Nucleus accumbens (tissue), 56 donors: ENCODE results near the gene CIAO3.

Experiments used
- DNase-seq, 56 donors: peaks; one replicate each; lab custom pipeline; 2025; lab: John Stamatoyannopoulos, UW

CIAO3 gene

DNA sequence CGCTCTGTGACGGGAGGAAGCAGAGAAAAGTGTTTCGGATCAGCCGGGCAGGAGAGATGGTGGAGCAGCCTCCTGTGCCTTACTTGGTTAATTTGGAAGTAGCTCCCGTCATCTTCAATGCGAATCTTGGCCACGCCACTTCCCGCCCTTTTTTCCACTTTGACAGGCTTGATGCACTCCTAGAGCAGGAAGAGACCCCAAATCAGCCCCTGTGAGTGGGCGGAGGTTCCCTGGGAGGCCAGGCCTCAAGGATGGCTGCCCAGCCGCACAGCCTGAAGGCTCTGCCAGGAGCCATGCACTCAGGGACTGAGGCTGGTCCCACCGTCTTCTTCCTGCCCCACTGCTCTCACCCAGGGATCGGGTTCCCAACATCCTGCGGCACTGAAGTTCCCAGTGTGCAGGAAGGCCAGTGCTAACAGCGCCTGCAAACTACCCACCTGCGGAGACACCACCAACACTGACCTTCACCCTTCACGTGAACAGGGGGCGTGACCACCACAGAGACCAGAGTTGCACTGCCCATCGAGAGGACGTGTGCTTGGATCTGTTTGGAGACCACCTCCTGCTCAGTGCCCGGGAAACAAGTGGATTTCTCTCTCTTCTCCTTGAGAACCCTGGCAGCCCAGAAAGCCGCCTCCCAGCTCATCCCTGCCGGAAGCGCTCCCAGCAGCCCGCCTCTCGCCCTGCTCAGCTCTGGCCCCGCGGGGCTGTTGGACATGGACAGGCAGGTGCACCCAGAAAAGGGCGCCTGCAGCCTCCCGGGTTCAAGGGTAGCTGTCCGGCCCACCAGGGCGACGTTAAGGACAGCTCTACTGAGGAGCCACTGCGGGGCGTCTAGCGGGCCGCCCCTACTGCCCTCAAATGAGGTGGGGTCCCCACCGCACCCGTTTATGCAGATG lies 988 bp downstream of the CIAO3 start:
- no peak for DNase-seq

DNA sequence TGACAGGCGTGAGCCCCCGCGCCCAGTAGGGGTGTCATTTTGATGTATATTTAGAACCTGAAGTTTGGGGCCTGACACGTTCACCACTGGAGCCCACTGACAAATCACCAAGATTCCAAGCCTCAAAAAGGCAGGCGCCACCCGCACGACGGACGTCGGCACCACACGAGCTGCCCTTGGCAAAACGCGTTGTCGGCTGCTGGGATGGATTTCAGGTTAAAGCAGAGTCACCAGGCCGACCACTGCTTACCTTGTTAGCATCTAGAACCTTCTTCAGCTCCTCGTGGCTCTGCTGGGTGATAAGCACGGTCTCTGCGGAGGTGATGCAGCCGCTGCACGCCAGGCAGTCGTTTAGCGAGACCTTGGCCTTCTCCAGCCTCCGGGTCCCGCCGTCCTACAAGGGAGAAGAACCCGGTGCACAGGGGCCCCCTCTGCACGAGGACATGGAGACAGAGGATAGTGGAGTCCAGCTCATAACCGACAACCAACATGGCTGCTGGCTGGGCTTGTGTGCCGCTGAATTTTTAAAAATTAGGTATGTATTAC lies 3.8 kb downstream of the CIAO3 start:
- no peak for DNase-seq

DNA sequence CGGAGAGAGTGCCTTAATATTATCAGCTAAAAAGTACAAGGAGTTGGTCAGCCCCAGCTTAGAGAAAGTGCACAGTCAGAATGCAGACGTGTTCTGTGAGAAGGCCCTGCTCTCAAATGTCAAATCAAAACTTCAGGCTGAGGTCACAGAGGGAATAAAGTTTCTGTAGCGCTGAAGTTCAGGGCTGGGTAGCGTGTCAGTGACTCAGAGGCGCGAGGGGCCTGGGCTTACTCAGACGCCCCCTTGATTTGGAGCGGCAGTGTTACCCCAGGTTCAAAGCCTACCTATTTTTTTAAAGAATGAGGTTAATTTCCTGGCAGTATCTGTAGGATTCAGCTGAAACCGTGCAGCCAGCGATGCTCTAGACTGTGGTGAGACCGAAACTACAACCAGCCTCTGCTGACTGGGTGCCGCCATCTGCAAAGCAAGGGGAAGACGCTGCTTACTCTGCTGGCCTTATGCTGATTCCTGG lies 4.8 kb downstream of the CIAO3 start:
- peak in 2 of 56 donors; percentile 20 to 22 for DNase-seq

DNA sequence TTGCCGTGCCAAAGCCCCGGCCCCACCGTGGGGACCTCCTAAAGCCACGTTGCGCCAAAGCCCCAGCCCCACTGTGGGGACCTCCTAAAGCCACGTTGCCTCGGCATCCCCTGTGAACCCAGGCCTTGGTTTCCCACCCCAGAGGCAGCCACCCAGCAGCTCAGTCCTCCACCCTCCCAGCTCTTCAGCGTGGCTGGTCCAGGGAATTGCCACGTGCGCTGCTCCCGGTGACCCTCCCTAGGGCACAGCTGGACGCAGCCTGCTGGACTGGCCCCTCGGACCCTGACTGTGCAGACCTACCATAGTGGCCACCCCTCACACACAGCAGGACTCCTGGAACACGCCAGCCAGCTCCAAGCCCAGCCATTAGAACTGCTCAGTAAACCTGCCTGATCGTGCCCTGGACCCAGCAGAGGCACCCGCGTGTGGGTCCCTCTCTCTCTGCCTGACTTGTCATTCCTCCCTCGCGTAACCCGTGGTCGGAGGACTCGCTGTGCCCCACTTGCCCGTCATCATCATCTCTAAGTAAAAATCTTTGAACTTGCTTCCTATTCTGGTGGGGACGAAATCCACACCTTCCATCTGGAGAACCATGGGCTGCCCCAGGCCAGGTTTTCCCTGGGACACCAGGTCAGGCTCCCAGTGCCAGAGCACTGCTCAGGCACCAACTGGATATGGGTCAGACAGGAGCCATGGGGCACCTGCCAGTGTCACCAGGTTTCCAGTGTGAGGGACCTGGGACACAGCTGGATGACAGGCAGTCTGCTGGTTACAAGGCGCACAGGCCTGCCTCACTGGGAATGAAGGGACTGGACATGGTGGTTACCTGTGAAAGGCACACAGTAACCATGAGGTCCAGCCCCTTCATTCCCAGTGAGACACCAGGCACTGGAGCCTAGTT lies 5.6 kb downstream of the CIAO3 start:
- no peak for DNase-seq

DNA sequence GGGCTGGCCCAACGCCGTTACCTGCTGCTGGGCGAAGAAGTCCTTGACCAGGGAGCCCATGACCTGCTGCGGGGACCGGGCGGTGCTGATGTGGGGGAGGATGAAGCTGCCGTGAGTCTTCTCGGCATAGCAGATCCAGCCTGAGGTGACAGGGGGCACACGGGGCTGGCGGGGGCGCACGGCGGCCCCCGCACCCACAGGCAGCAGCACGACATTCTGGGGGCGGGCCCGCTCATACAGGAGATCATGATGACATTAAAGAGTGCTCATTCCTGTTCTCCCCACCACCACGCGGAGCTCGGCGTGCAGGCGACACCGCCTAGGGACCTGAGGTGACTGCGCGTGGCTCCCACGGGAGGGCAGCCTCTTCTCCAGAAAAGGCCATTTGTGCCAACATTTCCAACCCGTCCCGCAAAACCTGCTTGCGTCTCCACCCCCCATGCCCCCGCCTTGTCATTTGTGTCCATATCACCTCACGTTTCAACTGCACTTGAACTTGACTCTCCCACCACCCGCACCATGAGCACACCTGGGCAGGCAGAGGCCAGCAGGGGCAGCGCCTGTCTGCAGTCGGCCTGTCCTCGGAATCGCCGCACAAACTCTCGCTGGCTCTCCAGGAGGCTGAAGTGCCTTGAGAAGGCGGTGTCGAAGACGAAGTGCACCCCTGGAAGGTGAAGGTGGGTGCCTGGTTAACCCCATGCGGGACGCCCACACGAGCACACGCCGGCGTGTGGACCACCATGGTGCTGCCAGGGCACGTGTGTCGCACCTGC lies 6.4 kb downstream of the CIAO3 start:
- peak in 31 of 56 donors; percentile 16 to 87 (median 59) for DNase-seq

DNA sequence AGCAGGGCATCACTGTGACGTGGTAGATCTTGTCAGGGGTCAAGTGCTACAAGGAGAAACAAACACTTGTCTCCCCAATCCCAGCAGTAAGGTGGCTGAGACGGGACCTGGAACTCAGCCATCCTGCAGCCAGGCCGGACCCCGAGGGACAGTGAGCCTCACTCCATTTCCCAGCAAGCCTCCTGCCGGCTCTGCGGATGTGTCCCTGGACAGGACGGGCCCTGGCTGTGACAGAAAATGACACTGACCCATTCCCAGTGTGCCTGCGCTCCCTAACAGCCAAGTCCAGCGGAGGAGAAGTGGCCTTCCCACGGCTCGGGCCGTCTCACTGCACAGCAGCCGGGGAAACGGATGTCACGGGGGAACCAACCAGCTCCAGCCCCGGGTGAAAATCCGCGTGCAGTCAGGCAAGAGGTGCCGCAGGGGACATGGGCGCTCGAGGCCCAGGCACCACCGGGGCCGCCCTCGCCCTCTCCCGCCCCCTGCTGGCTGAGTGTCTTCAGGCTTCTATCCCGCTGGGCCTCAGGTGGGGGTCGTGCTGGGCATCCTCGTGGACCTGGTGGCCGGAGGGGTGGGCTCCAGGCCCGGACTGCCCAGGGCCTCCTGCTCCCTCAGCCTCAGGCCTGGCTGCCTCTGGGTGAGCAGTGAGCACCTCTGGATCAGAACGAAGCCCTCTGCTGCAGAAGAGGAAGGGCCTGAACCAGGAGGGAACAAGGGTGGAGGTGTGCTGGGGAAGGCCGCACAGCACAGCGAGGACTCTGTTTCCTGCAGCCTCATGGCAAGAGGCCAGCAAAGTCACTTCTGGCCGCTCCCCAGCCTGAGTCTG lies 7.2 kb downstream of the CIAO3 start:
- no peak for DNase-seq

DNA sequence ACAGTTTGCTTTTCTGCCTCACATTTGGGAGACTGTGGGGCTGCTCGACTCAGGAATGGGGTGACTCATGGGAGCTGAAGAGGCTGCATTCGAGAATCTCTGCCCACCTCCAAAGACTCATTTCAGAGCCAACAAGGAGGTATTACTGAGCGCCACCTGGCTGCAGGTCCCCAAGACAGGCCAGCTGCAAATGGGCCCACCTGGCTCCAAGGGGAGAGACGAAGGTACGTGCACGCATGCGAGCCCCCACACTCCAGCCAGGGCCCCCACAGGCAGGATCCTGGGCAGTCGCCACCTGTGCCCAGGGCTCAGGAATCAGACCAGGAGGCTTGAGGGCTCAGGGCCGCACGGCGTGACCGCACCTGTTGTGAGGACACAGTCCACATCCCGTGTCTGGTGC lies 7.9 kb downstream of the CIAO3 start:
- peak in 20 of 56 donors; percentile 15 to 71 (median 44) for DNase-seq

DNA sequence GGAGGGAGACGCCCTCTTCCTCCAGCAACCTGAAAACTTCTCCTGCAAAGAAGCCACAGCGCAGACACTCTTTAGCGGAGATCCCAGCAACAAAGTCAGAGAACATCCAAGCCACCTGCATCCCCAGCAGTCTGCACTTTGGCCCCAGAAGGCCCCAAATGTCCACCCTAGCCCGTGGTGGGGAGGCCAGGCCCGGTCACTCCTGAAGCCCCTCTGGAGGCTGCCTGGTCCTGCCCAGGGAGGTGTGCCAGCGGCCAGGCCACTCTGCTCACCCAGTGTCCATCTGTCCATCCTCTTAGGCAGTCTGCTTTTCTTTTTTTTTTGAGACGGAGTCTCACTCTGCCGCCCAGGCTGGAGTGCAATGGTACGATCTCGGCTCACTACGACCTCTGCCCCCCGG lies 8.5 kb downstream of the CIAO3 start:
- no peak for DNase-seq

DNA sequence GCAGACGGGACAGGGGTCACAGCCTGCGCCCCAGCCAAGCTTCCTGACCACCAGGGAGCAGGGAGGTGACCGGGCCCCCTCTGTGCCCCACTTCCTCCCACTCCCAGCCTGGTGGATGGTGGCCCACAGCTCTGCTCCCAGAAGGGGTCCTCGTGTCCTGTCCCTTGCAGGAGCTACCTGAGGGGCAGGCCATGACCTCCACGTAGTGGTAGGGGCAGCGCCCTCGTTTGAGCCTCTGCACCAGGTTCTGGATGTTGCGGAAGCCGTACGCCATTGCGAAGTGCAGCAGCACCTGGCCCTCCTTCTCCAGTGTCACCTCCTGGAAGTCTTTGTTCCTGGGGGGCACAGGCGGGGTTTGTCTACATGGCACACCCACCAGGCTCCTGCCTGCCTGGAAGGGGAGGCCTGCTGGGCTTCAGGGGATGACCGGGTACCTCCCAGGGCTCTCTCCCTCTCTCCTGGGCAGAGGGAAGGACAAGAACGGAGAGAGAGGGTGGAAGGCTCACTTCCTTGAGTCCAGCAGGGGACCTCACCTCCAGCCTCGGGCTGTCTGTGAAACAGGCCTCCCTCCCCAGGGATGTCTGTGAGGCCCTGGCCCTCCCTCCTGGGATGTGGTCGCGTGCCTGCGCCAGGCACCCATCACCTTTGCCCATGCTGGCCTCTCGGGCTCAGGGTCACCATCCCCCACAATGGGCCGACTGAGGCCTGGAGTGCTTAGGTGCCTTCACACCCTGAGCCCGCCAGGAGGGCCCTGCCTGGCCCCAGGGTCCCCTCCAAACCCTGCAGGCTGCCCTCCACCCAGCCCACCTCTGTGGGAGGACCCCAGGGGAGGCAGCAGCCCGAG lies 9.9 kb downstream of the CIAO3 start:
- no peak for DNase-seq

DNA sequence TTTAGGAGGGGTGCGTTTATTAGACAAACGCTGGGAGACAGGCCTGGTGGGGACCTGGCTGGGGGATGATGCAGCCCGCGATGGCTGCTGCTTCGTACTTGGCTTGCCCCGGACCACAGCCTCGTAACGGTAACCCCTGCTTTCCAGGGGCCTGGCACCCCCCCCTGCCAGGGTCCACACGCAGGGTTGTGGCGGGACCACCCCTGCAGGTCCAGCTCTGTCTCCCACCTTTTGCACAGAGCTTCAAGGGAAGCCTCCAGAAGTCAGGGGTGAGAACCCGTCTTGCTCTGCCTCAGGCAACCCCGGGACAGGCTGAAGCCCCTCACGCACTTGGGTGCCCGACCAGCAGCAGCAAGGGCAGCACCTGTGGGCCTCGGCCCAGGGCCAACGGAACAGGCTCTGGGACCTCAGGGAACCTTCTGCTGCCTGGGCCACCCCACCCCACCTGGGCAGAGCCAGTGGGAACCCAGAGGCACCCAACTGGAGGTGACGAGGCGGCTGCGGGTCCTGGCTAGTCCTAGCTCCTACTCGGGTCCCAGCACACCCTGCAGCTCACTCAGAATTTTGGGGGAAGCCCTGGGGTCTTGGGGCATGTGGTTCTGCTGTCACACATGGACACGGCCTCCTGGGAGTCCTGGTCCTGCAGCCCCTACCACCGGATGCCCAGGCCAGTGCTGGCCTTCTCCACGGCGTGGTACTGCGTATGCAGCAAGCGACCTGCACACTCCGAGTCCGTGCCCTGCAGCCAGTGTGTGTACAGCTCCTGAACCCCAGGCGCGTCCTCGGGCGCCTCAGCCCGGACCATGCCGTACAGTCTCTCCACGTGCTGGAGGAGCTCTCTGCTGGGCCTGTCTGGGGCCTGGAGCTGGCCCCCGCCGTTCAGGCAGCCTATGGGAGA lies 10.8 kb downstream of the CIAO3 start:
- DNase-seq, result no peak

DNA sequence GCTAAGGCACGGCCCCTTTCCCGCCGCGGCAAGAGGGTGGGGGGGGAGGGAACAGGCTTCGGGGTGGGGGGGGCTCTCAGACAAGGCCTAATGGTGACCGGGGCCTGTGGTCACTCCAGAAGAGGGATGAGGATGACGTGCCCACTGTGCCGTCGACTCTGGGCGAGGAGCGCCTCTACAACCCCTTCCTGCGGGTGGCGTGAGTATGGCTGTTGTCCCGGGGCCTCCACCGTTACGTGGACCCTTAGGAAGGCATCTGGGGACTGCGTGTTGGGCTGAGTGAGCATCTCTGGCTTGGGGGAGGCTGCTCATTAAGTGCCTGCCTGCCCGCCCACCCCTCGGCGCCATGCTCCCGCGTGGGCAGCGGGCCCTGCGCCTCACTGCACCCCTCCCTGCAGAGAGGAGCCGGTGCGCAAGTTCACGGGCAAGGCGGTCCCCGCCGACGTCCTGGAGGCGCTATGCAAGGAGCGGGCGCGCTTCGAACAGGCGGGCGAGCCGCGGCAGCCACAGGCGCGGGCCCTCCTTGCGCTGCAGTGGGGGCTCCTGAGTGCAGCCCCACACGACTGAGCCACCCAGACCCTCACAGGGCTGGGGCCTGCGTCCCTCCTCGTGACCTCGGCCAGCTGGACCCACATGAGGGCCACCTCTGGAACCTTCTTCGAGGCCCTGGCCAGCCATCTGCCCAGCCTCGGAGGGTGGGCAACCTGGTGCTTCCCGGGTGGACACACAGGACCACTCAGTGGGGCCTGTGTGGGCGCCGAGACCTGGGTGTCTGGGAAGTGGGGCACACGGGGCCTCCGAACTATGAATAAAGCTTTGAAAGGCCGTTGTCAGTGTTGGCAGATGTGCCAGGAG lies 11.7 kb downstream of the CIAO3 start:
- peak in 26 of 56 donors; percentile 21 to 82 (median 46) for DNase-seq

DNA sequence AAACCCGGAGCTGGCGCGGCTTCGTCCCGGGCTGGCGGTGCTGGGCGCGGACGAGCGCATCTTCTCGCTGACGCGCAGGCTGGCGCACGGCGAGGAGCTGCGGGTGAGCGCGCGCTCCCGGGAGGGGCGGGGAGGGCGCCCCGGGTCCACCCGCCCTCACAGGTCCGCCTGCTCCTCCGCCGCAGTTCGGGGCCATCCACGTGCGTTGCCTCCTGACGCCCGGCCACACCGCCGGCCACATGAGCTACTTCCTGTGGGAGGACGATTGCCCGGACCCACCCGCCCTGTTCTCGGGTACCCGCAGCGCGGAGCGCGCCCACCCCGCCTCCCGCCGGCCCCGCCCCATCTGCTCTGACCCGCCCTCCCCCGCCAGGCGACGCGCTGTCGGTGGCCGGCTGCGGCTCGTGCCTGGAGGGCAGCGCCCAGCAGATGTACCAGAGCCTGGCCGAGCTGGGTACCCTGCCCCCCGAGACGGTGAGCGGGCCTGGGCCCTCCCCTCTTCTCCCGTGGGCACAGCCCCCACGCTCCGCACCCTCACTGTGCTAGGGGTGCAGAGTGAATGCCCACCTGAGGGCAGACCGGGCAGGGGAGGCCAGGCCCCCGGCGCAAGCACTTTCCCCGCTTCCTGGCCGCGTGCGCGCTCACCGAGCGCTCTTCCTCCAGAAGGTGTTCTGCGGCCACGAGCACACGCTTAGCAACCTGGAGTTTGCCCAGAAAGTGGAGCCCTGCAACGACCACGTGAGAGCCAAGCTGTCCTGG lies 12.5 kb downstream of the CIAO3 start:
- peak in 47 of 56 donors; percentile 19 to 82 (median 53) for DNase-seq

DNA sequence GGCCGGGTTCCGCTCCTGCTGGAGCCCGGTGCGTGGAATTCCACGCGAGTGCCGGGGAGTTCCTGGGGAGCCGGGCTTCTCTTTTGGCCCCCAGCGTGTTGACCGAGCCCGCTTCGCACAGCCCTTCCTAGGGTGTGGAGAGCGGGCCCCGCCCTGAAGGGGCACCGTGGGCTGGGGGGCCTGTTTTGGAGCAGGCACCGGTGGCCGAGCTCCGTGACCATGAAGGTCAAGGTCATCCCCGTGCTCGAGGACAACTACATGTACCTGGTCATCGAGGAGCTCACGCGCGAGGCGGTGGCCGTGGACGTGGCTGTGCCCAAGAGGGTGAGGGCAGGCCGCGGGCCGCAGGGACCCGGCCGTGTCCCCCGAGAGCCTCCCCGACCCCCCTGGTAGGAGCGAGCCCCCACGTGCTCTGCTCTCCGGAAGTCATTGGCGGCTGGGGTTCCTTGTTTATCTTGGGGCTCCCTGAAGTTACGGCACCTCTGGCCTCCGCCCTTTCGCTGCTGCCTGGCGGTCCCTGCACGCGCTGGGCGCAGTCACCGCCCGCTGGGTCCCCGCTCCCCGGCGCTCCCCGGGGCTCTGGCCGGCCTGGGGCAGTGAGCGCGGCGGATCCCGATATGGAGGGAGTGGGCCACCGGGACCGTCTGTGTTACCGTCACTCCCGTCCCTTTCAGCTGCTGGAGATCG lies 13.4 kb downstream of the CIAO3 start:
- DNase-seq, result peak in 1 of 56 donors; percentile 54

DNA sequence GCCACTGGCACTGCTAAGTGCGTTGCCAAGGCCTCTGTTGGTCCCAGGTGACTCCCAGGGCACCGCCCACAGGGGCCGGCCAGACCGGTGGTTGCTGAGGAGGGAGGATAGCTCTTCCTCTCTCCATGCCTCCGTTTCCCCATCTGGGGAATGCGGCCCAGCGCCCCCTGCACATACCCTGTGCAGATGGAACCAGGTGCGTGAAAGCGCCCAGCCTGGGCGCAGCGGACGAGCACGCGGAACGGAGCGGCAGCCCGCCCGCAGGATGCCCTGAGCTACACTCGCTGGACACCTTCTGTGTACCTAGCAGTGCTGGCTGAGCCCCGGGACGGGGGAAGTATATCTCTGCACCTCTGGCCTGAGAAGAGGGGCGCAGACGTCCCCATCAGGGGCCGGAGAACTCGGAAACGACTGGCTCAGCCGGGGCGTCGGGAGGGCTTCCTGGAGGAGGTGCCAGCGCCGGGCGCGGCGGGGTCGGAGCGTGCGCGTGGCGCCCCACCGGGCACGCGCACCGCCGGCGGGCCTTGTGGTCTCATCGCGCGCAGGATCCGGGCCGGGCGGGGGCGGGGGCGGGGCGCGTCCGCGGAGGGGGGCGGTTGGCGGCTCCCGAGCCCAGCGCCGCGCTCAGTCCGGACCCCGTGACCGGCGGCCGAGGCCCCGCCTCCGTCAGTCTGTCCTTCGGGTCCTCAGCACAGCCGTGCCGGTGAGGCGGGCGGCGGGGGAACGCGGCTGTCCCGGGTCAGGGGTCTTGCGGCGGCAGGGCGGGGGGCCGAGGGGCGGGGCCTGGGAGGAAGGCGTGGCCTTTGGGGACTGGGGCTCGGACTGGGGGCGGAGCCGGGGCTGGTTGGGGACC lies 14.1 kb downstream of the CIAO3 start, which contains the start of the genes CCDC78 and HAGHL:
TSS of gene CCDC78 (minus strand) at position 6 of the 853 bp plus-strand sequence. CDS start 76 bp downstream, outside the sequence.
TSS of gene HAGHL (plus strand) at position 669 of the 853 bp plus-strand sequence. CDS start 404 bp downstream, outside the sequence.
- DNase-seq, result peak in 44 of 56 donors; percentile 12 to 76 (median 48)
